ENCODE measurements around the gene ATP2B3. TPM values are rescaled to one million over a fixed set of nuclear protein-coding genes. Genes with fewer than 3 reads are reported as not detected.

The ATP2B3 gene
- total RNA-seq, 1 experiment from 2014 or later = 0.35 TPM

- Histone ChIP-seq H3K18ac (ENCODE audit: insufficient read length, low read depth, low read length) (no peak overlapping the region), H2AFZ (ENCODE audit: low read length) (no peak overlapping the region), H2AK5ac (ENCODE audit: insufficient read length, low read length) (no peak overlapping the region), H3K56ac (ENCODE audit: insufficient read length, low read depth, low read length) (no peak overlapping the region), H2BK12ac (ENCODE audit: insufficient read length, low read depth, low read length) (no peak overlapping the region), H3K14ac (ENCODE audit: insufficient read depth, low read length) (no peak overlapping the region), H2BK15ac (ENCODE audit: low read depth, low read length) (no peak overlapping the region), H4K5ac (ENCODE audit: insufficient read length, low read depth, low read length) (no peak overlapping the region), H3K23ac (ENCODE audit: insufficient read length, low read depth, low read length) (no peak overlapping the region), H3K4me1 (ENCODE audit: insufficient read depth, low read length) (no peaks in the 10 kb centered on the region), H3K4ac (ENCODE audit: low read depth, low read length) (no peak overlapping the region), H3K4me2 (ENCODE audit: insufficient read depth, insufficient read length, low read length) (no peak overlapping the region), H3K79me1 (ENCODE audit: insufficient read depth, low read depth, low read length, poor library complexity, severe bottlenecking) (no peaks in the 10 kb centered on the region), H3K27me3 (ENCODE audit: insufficient read depth, low read length) (no peaks in the 10 kb centered on the region), H2BK5ac (ENCODE audit: insufficient read length, low read length) (no peak overlapping the region), H3K27ac (ENCODE audit: insufficient read length, low read depth, low read length) (no peak overlapping the region), H4K20me1 (ENCODE audit: control insufficient read depth, insufficient read depth, insufficient read length) (no peaks in the 10 kb centered on the region), H3K23me2 (ENCODE audit: insufficient read length, low read depth, low read length, poor library complexity, severe bottlenecking) (no peaks in the 10 kb centered on the region), H3K9ac (ENCODE audit: extremely low read depth, insufficient read length, low read length) (no peak overlapping the region), H3K9me3 (ENCODE audit: control insufficient read depth, low read depth, low read length) (peaks cover 16% of the 10 kb centered on the region), H2BK120ac (ENCODE audit: low read depth, low read length, poor library complexity, severe bottlenecking) (no peak overlapping the region), H3K79me2 (ENCODE audit: insufficient read depth, low read length) (no peaks in the 10 kb centered on the region), H4K8ac (replicated peaks; ENCODE audit: insufficient read length, low read depth, low read length) (no peak overlapping the region), H2BK20ac (ENCODE audit: low read depth, low read length, poor library complexity, severe bottlenecking) (no peak overlapping the region), H4K91ac (ENCODE audit: insufficient read length, low read depth, low read length) (no peak overlapping the region), H3T11ph (ENCODE audit: low read length) (no peak overlapping the region)
- Mint-ChIP-seq H3K27me3 (ENCODE audit: low read depth) (peaks cover 37% of the 10 kb centered on the region), H3K36me3 (ENCODE audit: insufficient read depth in 1 of 3, low read depth in 3 of 3) (peaks cover 0 to 7% (median 0%) of the 10 kb centered on the region in 3 experiments; a peak in 3 of 7 replicates), H3K9me3 (peaks cover 61 to 70% of the 10 kb centered on the region in 2 experiments), H3K27ac (no peak overlapping the region), H3K4me1 (no peaks in the 10 kb centered on the region), H3K4me3 (no peak overlapping the region)
- DNase-seq = no peak
- TF ChIP-seq CTCF (conservative IDR thresholded peaks at IDR 0.05) = no peak
- WGBS (ENCODE audit: extremely low coverage, insufficient read length, low lambda C conversion rate) = no CpG with 5 or more reads among the region's 27 CpGs
These were observed 104.6 kb downstream of the ATP2B3 start for GRCh38 chrX:153621949-153622598.

Data from H9 (cell line).